ENCODE data around the gene PKIG. TPM values are rescaled to one million over a fixed set of nuclear protein-coding genes. Genes with fewer than 3 reads are reported as not detected.

Gene PKIG
- polyA plus RNA-seq, 1 experiment, result 186 TPM

DNA sequence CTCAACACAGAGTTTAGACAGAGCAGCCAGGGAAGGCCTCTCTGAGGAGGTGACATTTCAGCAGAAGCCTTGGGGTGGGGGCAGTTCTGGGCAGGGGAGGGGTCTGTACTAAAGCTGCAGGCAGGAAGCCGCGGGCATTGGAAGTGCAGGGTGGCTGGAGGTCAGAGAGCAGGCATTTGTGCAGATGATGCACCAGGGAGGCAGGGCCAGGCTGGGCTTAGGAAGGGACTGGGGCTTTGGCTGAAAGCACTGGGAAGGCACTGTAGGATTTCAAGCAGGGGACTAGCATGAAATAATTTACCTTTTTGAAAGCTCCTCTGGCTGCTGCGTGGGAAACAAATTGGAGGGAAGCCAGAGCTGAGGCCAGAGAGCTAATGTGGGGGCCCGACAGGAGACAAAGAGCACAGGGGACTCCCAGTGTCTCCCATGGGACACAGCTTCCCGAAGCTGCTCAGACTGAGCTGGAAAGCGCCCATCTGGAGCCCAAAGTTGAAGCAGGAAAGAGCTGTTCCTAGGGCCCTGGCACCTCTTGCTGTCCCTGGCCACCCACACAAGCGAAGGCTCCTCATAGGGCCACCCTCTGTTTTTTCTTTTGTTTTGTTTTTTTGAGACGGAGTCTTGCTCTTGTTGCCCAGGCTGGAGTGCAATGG is 49.8 kb downstream of the PKIG start:
- TF ChIP-seq, protein P1, sequence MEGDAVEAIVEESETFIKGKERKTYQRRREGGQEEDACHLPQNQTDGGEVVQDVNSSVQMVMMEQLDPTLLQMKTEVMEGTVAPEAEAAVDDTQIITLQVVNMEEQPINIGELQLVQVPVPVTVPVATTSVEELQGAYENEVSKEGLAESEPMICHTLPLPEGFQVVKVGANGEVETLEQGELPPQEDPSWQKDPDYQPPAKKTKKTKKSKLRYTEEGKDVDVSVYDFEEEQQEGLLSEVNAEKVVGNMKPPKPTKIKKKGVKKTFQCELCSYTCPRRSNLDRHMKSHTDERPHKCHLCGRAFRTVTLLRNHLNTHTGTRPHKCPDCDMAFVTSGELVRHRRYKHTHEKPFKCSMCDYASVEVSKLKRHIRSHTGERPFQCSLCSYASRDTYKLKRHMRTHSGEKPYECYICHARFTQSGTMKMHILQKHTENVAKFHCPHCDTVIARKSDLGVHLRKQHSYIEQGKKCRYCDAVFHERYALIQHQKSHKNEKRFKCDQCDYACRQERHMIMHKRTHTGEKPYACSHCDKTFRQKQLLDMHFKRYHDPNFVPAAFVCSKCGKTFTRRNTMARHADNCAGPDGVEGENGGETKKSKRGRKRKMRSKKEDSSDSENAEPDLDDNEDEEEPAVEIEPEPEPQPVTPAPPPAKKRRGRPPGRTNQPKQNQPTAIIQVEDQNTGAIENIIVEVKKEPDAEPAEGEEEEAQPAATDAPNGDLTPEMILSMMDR (IDR thresholded peaks at IDR 0.05; ENCODE audit: insufficient read depth, low read depth, low read length), result no peak
- H3K4me3 ChIP-seq (ENCODE audit: low read depth, low read length), result no peak overlapping the region
- ChIA-PET CTCF (interaction anchor here (0.7 kb wide), 1 partner anchor 10 kb away, joined by 3 read pairs; no protein-coding TSS in a partner anchor), POLR2A (no interaction called here)
- DNase-seq (ENCODE audit: low read depth), result no peak
- peaks cover 1% of the 10 kb centered on the region for H3K36me3 ChIP-seq (ENCODE audit: control insufficient read depth, insufficient read depth, low read length)
- H3K27me3 ChIP-seq (ENCODE audit: control insufficient read depth, insufficient read depth, low read length), result no peaks in the 10 kb centered on the region

- Histone ChIP-seq H3K36me3 (ENCODE audit: control insufficient read depth, insufficient read depth, low read length) (peaks cover 1% of the 10 kb centered on the region), H3K4me3 (ENCODE audit: low read depth, low read length) (no peak overlapping the region), H3K27me3 (ENCODE audit: control insufficient read depth, insufficient read depth, low read length) (no peaks in the 10 kb centered on the region)
- POLR2A ChIA-PET, result no interaction called here
- no peak for DNase-seq (ENCODE audit: low read depth)
- CTCF ChIA-PET, result interaction anchor here (0.9 kb wide), 1 partner anchor 16 kb away, joined by 3 read pairs; no protein-coding TSS in a partner anchor
- TF ChIP-seq, protein P1 (IDR thresholded peaks at IDR 0.05; ENCODE audit: insufficient read depth, low read depth, low read length), result no peak
Observed at GRCh38 chr20:44633187-44633810, 50.9 kb downstream of the PKIG start.

DNA sequence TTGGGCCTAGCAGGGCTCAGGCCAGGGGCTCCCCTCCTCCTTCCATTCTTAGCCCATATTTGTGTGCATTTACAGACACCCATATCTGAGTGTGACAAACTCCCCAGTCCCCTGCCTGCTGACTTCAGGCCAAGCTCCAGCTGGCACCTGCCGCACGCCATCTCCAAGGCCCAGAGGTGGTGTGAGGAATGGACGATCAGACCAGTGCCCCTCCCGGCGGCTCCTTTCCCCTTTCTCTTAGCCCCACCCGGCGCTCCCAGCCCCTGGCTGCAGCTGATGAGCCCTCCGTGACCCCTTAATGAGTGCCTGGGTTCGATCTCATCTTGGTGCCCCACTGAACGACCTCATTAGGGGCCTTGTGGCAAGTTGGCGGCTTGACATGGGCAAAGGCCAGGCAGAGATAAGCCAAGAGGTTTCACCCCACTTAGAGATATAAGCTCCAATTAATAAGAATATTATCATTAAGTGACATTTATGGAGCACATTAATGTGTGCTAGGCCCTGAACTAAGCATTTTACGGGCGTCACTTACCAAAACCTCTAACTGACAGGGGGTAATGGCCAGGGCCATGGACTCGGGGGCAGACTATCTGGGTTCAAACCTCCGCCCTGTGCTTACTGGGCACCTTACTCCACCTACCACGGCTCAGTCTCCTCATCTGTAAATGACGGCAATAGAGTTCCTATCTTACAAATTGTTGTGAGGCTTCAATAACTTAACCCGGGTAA is 51.7 kb downstream of the PKIG start:
- Histone ChIP-seq H3K4me3 (ENCODE audit: low read depth, low read length) (no peak overlapping the region), H3K27me3 (ENCODE audit: control insufficient read depth, insufficient read depth, low read length) (no peaks in the 10 kb centered on the region), H3K36me3 (ENCODE audit: control insufficient read depth, insufficient read depth, low read length) (peaks cover 1% of the 10 kb centered on the region)
- ChIA-PET POLR2A (no interaction called here), CTCF (interaction anchor here (0.9 kb wide), 1 partner anchor 16 kb away, joined by 3 read pairs; no protein-coding TSS in a partner anchor)
- no peak for DNase-seq (ENCODE audit: low read depth)
- TF ChIP-seq, protein P1 (IDR thresholded peaks at IDR 0.05; ENCODE audit: insufficient read depth, low read depth, low read length), result no peak

GRCh38 chr20:44635877-44636276 is 53.5 kb downstream of the PKIG start:
- H3K4me3 ChIP-seq (ENCODE audit: low read depth, low read length), result no peak overlapping the region
- POLR2A ChIA-PET, result no interaction called here
- TF ChIP-seq, protein P1 (IDR thresholded peaks at IDR 0.05; ENCODE audit: insufficient read depth, low read depth, low read length), result no peak
- H3K36me3 ChIP-seq (ENCODE audit: control insufficient read depth, insufficient read depth, low read length), result peaks cover 1% of the 10 kb centered on the region
- CTCF ChIA-PET, result interaction anchor here (0.9 to 1.8 kb wide), 2 partner anchors 12 to 13 kb away, joined by 3 to 4 read pairs; no protein-coding TSS in a partner anchor
- no peak for DNase-seq (ENCODE audit: low read depth)
- H3K27me3 ChIP-seq (ENCODE audit: control insufficient read depth, insufficient read depth, low read length), result no peaks in the 10 kb centered on the region

DNA sequence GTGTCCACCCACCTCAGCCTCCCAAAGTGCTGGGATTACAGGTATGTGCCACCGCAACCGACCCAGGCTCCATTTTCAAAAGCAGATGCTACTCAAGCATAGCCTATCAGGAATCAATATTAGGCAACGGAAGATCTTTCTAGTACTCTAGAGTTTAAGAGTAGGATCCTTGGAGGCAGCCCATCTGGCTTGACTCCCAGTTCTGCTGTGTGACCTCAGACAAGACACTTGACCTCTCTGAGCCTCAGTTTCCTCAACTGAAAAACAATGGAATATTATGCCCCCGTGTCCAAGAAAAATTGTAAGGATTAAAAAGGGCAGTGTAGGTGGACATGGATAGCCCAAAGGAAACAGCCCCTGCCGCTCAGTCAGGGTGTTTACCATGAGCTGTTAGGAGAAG is 54.7 kb downstream of the PKIG start:
- peaks cover 1% of the 10 kb centered on the region for H3K36me3 ChIP-seq (ENCODE audit: control insufficient read depth, insufficient read depth, low read length)
- POLR2A ChIA-PET, result no interaction called here
- TF ChIP-seq, protein P1 (IDR thresholded peaks at IDR 0.05; ENCODE audit: insufficient read depth, low read depth, low read length), result no peak
- CTCF ChIA-PET, result interaction anchor here (1.8 kb wide), 1 partner anchor 10 kb away, joined by 4 read pairs; no protein-coding TSS in a partner anchor
- no peaks in the 10 kb centered on the region for H3K27me3 ChIP-seq (ENCODE audit: control insufficient read depth, insufficient read depth, low read length)
- no peak overlapping the region for H3K4me3 ChIP-seq (ENCODE audit: low read depth, low read length)
- no peak for DNase-seq (ENCODE audit: low read depth)
